HG02884 (cell line): Measurements from ENCODE around the gene SHPK.
"Not testable (repeated sequence)": the region's sequence is repeated elsewhere in the genome, so short reads cannot be mapped to it uniquely, and the experiment has no call there.

Source experiments
- ATAC-seq: cut with Tn5 transposase; IDR thresholded peaks from one replicate; pipeline ENCODE4 v1.9.1; 2021; ENCODE audit warnings: mild to moderate bottlenecking, moderate library complexity; ENCODE audit not compliant: unreplicated experiment

SHPK gene

DNA sequence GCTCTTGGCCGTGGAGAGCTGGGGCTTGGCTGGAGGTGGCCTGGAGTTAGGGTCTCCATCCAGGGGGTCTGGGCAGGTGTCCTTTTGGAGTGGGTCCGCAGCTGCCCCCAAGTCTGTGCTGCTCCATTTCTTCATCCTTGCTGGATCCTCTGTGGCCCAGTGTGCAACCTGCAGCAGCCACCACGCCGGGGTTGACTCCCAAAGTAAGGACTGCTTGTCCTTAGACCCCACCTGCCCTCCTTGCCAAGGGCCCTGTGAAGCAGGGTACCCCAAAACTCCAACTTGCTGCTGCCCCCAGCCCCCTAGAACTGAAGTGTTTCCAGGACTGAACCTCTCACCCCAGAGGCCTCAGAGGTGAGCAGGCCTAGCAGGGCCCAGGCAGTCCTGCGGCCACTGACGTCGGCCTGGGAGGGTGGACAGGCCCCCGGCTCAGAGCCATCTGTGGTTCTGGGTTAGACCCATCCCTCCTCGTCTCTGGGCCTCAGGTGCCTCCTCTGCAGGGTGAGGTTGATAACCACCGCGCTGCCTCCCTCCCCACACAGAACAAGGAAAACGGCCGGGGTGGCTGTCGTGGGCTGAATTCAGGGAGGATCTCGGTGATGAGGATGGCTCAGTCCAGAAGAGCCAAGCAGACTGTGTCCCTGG, 43.7 kb downstream of the SHPK start:
- no peak for ATAC-seq

DNA sequence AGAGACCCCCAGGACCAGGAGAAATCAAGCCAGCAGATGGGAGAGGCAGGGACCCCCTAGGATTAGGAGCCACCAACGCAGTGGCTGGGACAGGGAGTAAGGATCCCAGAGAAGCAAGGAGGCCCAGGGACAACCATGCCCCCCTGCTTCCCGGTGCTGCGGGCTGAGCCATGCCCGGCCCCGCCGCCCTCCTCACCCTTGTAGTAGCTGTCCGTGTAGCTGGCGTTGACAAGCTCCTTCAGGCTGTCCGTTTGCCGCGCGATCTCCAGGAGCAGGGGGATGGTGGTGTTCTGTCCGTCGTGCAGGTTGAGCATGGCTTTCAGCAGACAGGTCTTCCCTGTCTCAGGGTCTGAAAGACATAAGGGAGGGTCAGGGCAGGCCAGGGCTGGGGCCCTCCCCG, 45.3 kb downstream of the SHPK start:
- ATAC-seq: no peak

DNA sequence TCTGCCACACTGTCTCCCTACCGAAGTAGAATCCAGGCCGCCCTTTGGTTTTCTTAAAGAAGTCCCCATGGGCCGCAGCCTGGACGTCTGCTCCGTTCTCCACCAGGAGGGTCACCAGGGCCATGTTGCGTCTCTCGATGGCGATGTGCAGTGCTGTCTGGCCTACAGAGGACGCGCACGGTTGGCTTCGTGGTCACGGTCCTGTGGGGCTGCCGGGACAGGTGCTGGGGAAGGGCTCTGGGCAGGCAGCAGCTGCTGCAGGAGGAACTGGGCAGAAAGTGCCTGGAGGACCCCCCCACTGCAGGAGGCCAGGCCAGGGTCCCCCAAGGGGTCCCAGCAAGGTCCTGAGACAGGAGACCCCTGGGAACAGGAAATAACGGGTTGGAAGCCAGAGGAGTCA, 45.8 kb downstream of the SHPK start:
- no peak for ATAC-seq

DNA sequence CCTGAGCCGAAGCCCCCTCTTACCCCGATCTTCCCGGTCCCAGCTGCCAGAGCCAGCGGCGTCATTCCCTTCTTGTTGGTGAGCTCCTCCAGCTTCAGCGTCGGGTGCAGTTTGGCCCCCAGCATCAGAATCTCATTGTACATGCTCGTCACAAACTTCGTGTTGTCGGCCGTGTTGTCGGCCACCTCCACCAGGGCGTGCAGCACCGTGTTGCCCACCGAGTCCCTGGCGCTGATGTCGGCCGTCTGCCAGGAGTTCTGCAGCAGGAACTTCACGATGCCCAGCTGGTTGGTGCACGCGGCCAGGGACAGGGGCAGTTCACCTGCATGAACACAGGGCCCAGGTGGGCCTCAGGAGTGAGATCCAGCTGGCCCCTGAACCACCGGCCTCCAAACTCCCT, 46.3 kb downstream of the SHPK start:
- ATAC-seq: no peak

DNA sequence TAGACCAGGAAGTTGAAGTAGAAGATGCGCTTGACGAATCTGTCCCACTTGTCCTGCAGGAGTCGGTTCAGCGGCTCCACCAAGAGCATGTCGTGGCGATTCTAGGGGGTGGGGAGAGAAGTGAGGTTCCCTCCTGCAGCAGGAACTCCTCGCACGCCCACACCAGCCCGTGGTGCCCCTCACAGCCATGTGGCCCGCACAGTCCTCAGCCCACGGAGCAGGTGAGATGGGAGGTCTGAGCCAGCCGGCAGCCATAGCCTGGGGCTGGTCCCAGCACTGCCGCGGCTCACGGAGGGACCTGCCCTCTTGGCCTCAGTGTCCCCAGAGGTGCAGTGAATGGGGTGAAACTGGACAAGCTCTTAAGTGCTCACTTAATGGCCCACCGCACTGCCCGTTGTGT, 50.2 kb downstream of the SHPK start:
- ATAC-seq: no peak

DNA sequence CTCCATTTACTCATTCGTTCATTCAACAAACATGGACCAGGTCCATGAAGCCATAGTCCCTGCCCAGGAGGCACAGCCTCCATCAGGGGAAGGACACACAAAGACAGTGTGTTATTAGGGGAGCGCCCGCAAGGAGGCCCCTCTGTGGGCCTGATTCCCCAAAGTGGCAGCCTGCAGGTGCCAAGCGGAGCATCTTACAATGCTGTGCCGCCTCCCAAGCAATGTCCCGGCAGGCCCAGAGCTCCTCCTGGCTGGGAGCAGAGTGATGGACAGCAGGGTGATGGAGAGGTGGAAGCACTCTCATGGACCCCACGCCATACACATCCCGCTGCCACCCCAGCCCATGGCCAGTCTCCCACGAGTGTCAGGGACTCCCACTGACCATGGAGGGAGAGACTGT, 52.6 kb downstream of the SHPK start:
- no peak for ATAC-seq

DNA sequence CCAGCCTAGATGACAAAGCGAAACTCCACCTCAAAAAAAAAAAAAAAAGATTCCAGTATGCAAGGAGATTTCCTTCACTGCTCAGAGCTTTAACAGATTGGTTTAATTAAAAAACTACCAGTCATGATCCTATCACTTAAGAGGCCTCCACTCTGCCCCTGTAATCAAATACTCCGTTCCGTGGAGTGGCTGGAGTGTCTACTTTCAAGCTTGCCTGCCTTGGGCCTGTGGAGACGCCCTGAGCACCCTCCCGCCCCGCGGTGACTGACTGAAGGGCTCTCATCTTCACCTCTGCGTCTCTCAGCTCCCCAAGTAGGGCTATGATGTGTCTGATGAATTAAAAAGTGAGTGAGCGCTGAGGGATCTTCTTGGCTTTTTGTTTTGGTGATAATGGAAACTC, 53.1 kb downstream of the SHPK start:
- no peak for ATAC-seq

DNA sequence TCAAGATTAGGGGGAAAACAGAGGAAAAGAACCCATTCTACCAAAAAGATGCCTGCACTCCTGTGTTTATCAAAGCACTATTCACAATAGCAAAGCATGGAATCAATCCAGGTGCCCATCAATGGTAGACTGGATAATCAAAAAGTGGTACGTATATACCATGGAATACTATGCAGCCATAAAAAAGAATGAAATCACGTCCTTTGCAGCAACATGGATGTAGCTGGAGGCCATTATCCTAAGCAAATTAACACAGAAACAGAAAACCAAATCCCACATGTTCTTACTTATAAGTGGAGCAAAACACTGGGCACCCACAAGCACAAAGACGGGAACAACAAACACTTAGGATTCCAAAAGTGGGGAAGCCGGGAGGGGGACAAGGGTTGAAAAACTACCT, 57.4 kb downstream of the SHPK start:
- not testable (repeated sequence) for ATAC-seq

DNA sequence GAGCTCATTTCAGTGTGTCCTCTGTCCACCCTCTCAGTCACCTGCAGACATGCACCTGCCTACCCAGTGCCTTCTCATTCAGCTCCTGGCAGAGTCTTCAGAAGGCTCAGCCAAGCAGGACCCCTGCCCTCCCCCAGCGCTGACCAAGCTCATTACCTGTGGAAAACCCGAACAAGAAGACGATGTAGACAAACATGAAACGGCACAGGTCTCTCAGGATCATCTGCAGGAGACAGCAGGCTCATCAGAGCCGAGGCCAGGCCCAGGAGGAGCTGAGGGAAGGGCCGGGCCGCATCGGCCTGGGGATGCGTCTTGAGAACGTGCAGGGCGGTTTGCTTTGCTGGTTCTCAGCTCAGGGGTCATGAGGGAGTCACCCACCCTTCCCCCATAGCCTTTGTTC, 59.1 kb downstream of the SHPK start:
- no peak for ATAC-seq

DNA sequence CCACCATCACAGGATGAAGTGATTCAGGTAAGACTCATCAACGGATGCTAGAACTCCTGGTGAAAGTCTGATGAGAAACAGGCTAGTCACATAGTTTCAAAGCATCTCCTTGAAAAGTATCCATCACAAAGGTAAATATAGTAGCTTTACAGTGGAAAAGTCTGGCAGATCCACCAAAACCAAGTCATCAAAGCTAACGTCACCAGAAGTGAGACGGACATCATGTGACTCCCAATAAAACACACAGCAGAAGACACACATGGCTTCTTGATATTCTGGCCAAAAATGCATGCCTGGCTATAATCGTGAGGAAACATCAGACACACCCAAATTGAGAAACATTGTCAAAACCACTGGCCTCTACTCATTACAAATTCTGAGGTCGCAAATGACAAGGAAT, 60.5 kb downstream of the SHPK start:
- ATAC-seq: no peak

DNA sequence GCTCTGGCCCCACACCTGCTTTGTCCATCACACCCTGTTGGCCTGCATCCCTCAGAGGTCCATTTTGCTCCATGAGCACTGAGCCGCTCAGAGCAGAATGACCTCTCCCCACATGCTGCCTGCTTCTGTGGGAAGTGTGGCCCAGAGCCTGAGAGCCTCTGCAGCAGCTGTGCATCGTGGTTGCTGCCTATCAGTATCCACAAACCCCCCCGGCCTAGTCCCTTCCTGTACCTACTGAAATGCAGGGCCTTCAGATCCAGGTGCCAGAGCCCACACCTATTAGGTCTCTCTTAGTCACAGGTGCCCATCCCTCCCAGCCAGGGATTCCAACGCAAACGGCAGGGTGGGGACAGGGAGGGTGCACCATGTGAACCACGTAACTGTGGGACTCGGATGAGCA, 61.8 kb downstream of the SHPK start:
- no peak for ATAC-seq

DNA sequence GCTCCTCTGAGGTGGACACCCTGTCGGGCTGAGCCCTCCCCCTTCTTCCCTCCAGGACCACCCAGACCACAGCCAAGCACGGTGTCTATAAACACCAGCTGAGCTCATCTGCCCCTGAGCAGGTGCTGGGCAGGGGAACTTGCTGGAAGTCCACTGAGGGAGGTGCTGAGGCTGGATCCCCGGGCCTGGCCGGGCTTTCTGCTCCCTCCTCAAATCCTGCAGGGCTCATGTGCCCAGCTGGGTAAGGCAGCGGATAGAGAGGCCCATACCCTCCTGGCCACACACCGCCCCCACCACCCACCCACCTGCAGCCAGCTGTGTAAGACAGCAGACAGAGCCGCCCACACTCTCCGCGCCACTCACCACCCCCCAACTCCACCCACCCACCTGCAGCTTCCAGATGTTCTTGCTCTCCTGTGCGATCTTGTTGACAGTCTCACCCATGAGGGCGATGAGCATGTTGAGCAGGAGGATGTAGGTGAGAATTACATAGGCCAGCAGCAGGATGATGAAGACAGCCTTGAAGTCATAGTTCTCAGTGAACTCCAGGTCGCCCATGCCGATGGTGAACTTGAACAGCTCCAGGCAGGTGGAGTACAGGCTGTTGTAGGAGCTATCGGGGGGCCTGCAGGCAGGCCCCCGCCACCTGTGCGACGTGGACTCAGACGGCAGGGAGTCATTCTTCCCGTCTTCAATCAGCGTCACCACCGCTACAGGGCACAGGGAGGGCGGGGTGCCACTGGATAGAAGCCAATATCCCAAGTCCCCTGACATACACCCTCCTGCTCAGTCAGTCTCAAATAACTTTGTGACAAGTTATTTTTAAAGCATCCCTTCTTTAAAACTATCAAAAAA, 62.6 kb downstream of the SHPK start:
- ATAC-seq: no peak

DNA sequence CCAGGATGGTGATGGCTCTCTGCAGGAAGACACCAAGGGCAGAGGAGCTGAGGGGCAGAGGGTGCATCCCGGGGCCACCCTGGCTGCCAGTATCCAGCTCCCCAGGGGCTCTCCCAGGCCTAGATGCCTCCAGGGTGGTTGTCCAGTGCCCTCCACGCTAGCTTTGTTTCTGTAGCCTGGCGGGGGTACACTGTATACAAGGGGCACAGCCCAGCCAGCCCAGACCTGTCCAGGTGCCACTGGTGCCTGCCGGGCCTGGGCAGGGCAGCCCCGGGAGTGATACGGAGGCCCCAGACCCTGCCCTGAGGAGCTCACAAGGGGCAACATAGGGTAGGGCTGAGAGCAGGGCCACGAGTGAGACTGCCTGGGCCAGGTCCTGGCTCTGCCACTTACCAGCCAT, 63.8 kb downstream of the SHPK start:
- no peak for ATAC-seq

DNA sequence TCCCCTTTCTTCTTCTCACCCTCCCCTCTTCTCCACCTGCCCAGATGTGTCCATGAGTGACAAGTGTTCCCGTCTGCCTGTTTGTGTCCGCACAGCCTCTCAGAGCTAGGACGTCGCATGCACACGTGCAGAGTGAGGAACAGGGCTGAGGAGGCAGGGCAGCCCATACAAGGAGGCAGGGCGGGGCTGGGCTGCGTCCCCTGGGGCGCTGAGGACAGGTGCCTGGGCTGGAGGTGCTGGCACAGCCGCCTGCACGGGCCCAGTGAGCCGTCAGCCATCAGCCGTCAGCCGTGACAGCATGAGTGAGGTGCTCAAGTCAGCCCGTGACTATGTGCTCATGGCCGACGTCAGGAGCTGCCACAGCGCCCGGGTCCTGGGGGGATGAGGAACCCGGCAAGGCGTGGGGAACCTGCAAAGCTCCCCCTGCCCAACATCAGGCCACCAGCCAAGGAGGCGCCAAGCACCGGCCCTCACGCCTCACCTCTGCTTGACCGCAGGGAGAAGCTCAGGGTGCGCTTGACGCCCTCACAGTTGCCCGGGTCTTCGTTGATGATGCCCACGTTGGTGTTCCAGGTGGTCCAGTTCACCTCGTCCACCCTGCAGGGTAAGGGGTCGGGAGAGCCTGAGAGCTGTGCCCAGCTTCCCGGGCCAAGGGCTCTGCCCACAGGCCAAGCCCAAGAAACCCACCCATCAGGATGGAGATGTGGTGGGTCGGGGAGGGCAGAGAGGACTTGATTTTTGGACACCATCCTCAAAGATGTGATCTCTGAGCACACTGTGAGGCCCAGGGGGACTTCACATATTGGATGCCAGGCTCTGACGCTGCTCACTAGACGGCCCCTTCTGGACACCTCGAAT, 64.8 kb downstream of the SHPK start:
- ATAC-seq: no peak

DNA sequence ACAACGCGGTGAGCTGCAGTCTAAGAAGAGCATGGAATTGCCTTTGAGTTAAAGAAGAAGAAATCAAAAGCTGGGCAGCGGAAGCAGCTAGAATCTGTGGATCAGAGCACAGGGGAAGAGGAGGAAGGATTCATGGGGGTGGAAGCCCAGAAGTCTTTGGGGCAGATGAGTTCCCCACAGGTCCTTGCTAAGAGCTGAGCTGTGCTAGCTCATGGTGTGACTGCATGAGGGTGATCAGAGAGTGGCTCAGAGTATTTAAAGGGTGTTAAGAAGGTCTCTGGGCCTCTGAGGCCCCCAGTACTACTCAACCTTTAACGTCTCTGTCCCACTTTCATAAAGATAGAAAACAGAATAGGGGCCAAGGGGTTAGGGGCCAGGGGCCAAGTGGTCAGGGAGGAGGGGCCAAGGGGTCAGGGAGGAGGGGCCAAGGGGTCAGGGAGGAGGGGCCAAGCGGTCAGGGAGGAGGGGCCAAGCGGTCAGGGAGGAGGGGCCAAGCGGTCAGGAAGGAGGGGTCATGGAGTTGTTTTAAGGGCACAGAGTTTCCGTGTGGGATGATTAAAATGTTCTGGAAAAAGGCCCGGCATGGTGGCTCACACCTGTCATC, 66.4 kb downstream of the SHPK start:
- ATAC-seq: no peak

DNA sequence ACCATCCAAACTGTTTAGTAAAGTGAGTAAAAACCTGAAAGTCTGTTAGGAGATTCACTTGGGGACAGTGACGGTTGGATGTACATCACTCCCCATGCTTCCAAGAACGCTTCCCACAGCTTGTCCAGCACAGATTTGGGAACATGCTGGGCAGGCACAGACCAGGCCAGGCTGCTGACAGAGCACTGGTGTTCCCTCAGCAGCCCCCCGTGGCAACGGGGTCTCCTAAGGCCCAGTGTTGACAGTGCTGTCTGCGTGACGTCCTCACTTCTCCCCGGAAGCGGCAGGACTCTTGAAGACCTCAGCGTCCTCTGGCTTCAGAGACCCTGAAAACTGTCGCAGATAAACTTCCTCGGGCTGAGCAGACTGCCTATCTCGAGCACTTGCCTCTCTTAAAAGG, 69.5 kb downstream of the SHPK start:
- ATAC-seq: no peak

DNA sequence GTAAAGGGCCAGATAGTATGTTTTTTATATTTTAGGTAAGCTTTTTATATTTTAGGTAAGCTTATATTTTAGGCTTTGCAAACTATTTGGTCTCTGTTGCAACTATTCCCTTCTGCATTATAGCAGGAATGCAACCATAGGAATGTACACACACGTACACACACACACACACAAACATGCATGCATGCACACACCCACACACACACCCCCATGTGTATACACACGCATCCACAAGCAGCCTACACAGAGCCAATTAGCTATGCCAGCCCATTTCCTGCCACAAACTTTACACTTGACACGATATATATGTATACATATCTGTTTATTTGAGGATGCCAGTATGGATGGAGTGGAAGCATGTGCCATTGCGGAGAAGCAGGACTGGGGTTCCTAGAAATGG, 70.9 kb downstream of the SHPK start:
- ATAC-seq: no peak

DNA sequence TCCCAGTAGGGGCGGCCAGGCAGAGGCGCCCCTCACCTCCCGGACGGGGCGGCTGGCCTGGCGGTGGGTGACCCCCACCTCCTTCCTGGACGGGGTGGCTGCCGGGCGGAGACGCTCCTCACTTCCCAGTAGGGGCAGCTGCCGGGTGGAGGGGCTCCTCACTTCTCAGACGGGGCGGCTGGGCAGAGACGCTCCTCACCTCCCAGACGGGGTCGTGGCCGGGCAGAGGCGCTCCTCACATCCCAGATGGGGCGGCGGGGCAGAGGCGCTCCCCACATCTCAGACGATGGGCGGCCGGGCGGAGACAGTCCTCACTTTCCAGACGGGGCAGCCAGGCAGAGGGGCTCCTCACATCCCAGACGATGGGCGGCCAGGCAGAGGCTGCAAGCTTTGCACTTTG, 71.8 kb downstream of the SHPK start:
- not testable (repeated sequence) for ATAC-seq

DNA sequence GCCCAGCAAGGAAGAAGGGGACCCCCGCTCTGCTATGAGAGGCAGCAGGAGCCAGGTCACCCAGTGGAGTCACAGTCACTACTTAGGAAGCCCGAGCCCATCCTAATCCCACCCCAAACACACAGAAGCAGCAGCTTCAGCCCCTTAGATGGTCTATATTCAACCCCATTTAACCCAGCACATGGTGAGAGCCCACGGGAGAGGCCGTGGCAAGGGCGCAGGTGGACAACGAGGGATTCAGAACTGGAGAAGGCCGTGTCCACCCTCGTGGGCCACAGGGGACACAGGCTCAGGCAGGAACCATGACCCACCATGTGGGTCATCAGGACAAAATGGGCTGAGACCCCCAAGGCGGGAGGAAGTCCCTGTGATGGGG, 76.8 kb downstream of the SHPK start:
- ATAC-seq: no peak

DNA sequence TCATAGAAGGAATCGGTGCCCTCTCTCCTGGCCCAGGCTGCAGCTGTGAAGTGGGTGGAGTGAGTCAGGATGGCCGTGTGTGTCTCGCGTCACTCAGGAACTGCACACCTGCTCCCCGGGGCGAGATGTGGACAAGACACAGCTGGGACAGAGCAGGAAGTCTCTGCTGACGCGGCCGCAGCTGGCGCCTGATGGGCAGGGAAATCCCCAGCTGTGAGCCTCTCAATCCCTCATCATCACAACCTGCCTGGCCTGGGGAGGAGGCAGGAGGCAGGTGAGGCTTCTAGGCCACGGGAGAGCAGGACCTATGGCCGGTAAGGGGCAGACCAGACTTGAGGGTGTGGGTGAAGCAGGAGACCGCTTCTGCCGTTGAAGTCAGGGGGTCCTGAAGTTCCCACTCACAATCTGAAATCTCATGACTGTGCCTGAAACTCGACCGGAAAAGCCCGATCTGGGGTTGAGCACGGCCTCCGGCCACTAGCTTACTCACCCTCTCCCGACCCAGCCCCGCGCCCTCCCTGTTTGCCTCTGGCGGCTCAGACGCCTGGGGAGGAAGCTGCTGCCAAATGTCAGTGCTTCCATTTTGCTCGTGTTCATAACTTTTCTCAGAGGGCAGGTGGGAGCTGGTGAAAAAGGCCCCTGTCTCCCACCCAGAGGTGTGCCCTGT, 77.3 kb downstream of the SHPK start:
- ATAC-seq: peak; percentile 53
